ENCODE measurements around the gene ABCC4.

ABCC4 gene

GRCh38 chr13:95039415-95039814 is 261.8 kb downstream of the ABCC4 start:
- H3K4me1 ChIP-seq (ENCODE audit: insufficient read depth, low read length), result 0 out of 2 replicates have a peak, but pooled peaks cover 3% of the 10 kb centered on the region
- no peak overlapping the region for H3K27ac ChIP-seq (ENCODE audit: low read length)
- no peaks in the 10 kb centered on the region for H3K9me3 ChIP-seq (ENCODE audit: insufficient read depth, low read depth, low read length)
- no peaks in the 10 kb centered on the region for H3K36me3 ChIP-seq (ENCODE audit: insufficient read depth, low read depth, low read length)
- no peaks in the 10 kb centered on the region for H3K27me3 ChIP-seq (ENCODE audit: insufficient read depth, low read length)
- H3K4me3 ChIP-seq (ENCODE audit: low read length), result no peak overlapping the region
- no peak overlapping the region for H3K9ac ChIP-seq (ENCODE audit: low read depth, low read length)

- 0 out of 2 replicates have a peak, but pooled peaks cover 3% of the 10 kb centered on the region for H3K4me1 ChIP-seq (ENCODE audit: insufficient read depth, low read length)
- H3K9ac ChIP-seq (ENCODE audit: low read depth, low read length), result no peak overlapping the region
- H3K27me3 ChIP-seq (ENCODE audit: insufficient read depth, low read length), result no peaks in the 10 kb centered on the region
- H3K27ac ChIP-seq (ENCODE audit: low read length), result no peak overlapping the region
- no peak overlapping the region for H3K4me3 ChIP-seq (ENCODE audit: low read length)
- no peaks in the 10 kb centered on the region for H3K36me3 ChIP-seq (ENCODE audit: insufficient read depth, low read depth, low read length)
- H3K9me3 ChIP-seq (ENCODE audit: insufficient read depth, low read depth, low read length), result no peaks in the 10 kb centered on the region
Observed at GRCh38 chr13:95038949-95039348, 262.3 kb downstream of the ABCC4 start.

GRCh38 chr13:95035311-95036109 is 265.7 kb downstream of the ABCC4 start:
- no peak overlapping the region for H3K9ac ChIP-seq (ENCODE audit: low read depth, low read length)
- H3K9me3 ChIP-seq (ENCODE audit: insufficient read depth, low read depth, low read length), result no peaks in the 10 kb centered on the region
- H3K27ac ChIP-seq (ENCODE audit: low read length), result no peak overlapping the region

GRCh38 chr13:95033890-95034289 is 267.4 kb downstream of the ABCC4 start:
- no peak overlapping the region for H3K27ac ChIP-seq (ENCODE audit: low read length)
- H3K4me1 ChIP-seq (ENCODE audit: insufficient read depth, low read length), result 0 out of 2 replicates have a peak, but pooled peaks cover 3% of the 10 kb centered on the region
- no peaks in the 10 kb centered on the region for H3K27me3 ChIP-seq (ENCODE audit: insufficient read depth, low read length)
- H3K36me3 ChIP-seq (ENCODE audit: insufficient read depth, low read depth, low read length), result no peaks in the 10 kb centered on the region
- no peak overlapping the region for H3K4me3 ChIP-seq (ENCODE audit: low read length)
- H3K9me3 ChIP-seq (ENCODE audit: insufficient read depth, low read depth, low read length), result no peaks in the 10 kb centered on the region
- no peak overlapping the region for H3K9ac ChIP-seq (ENCODE audit: low read depth, low read length)

More at GRCh38 chr13:95035311-95036109, 265.7 kb downstream of the ABCC4 start:
- H3K4me1 ChIP-seq (ENCODE audit: insufficient read depth, low read length), result 0 out of 2 replicates have a peak, but pooled peaks cover 3% of the 10 kb centered on the region
- H3K4me3 ChIP-seq (ENCODE audit: low read length), result no peak overlapping the region
- H3K27me3 ChIP-seq (ENCODE audit: insufficient read depth, low read length), result no peaks in the 10 kb centered on the region
- no peaks in the 10 kb centered on the region for H3K36me3 ChIP-seq (ENCODE audit: insufficient read depth, low read depth, low read length)

- H3K9ac ChIP-seq (ENCODE audit: low read depth, low read length), result no peak overlapping the region
- H3K36me3 ChIP-seq (ENCODE audit: insufficient read depth, low read depth, low read length), result no peaks in the 10 kb centered on the region
- no peaks in the 10 kb centered on the region for H3K9me3 ChIP-seq (ENCODE audit: insufficient read depth, low read depth, low read length)
- H3K27me3 ChIP-seq (ENCODE audit: insufficient read depth, low read length), result no peaks in the 10 kb centered on the region
- H3K4me3 ChIP-seq (ENCODE audit: low read length), result no peak overlapping the region
- H3K27ac ChIP-seq (ENCODE audit: low read length), result no peak overlapping the region
- 0 out of 2 replicates have a peak, but pooled peaks cover 3% of the 10 kb centered on the region for H3K4me1 ChIP-seq (ENCODE audit: insufficient read depth, low read length)
Observed at GRCh38 chr13:95032121-95032520, 269.1 kb downstream of the ABCC4 start.

- Histone ChIP-seq H3K36me3 (ENCODE audit: insufficient read depth, low read depth, low read length) (no peaks in the 10 kb centered on the region), H3K9me3 (ENCODE audit: insufficient read depth, low read depth, low read length) (no peaks in the 10 kb centered on the region), H3K27ac (ENCODE audit: low read length) (no peak overlapping the region), H3K4me1 (ENCODE audit: insufficient read depth, low read length) (0 out of 2 replicates have a peak, but pooled peaks cover 3% of the 10 kb centered on the region), H3K4me3 (ENCODE audit: low read length) (no peak overlapping the region), H3K27me3 (ENCODE audit: insufficient read depth, low read length) (no peaks in the 10 kb centered on the region), H3K9ac (ENCODE audit: low read depth, low read length) (no peak overlapping the region)
Observed at GRCh38 chr13:95030821-95031343, 270.4 kb downstream of the ABCC4 start.

GRCh38 chr13:95027638-95028037 is 273.6 kb downstream of the ABCC4 start:
- no peak overlapping the region for H3K9ac ChIP-seq (ENCODE audit: low read depth, low read length)
- H3K36me3 ChIP-seq (ENCODE audit: insufficient read depth, low read depth, low read length), result no peaks in the 10 kb centered on the region
- no peak overlapping the region for H3K27ac ChIP-seq (ENCODE audit: low read length)
- no peaks in the 10 kb centered on the region for H3K9me3 ChIP-seq (ENCODE audit: insufficient read depth, low read depth, low read length)
- H3K4me3 ChIP-seq (ENCODE audit: low read length), result no peak overlapping the region
- H3K4me1 ChIP-seq (ENCODE audit: insufficient read depth, low read length), result no peaks in the 10 kb centered on the region
- no peaks in the 10 kb centered on the region for H3K27me3 ChIP-seq (ENCODE audit: insufficient read depth, low read length)

- Histone ChIP-seq H3K4me3 (ENCODE audit: low read length) (no peak overlapping the region), H3K27me3 (ENCODE audit: insufficient read depth, low read length) (no peaks in the 10 kb centered on the region), H3K36me3 (ENCODE audit: insufficient read depth, low read depth, low read length) (no peaks in the 10 kb centered on the region), H3K27ac (ENCODE audit: low read length) (no peak overlapping the region), H3K9ac (ENCODE audit: low read depth, low read length) (no peak overlapping the region), H3K4me1 (ENCODE audit: insufficient read depth, low read length) (no peaks in the 10 kb centered on the region), H3K9me3 (ENCODE audit: insufficient read depth, low read depth, low read length) (no peaks in the 10 kb centered on the region)
Observed at GRCh38 chr13:95025116-95025515, 276.1 kb downstream of the ABCC4 start.

- Histone ChIP-seq H3K36me3 (ENCODE audit: insufficient read depth, low read depth, low read length) (no peaks in the 10 kb centered on the region), H3K9ac (ENCODE audit: low read depth, low read length) (no peak overlapping the region), H3K27ac (ENCODE audit: low read length) (no peak overlapping the region), H3K9me3 (ENCODE audit: insufficient read depth, low read depth, low read length) (no peaks in the 10 kb centered on the region), H3K27me3 (ENCODE audit: insufficient read depth, low read length) (no peaks in the 10 kb centered on the region), H3K4me3 (ENCODE audit: low read length) (no peak overlapping the region), H3K4me1 (ENCODE audit: insufficient read depth, low read length) (no peaks in the 10 kb centered on the region)
Observed at GRCh38 chr13:95023405-95023804, 277.8 kb downstream of the ABCC4 start.

GRCh38 chr13:95020298-95020987 is 280.8 kb downstream of the ABCC4 start:
- H3K9me3 ChIP-seq (ENCODE audit: insufficient read depth, low read depth, low read length), result no peaks in the 10 kb centered on the region
- no peaks in the 10 kb centered on the region for H3K4me1 ChIP-seq (ENCODE audit: insufficient read depth, low read length)
- no peaks in the 10 kb centered on the region for H3K36me3 ChIP-seq (ENCODE audit: insufficient read depth, low read depth, low read length)
- no peaks in the 10 kb centered on the region for H3K27me3 ChIP-seq (ENCODE audit: insufficient read depth, low read length)
- no peak overlapping the region for H3K9ac ChIP-seq (ENCODE audit: low read depth, low read length)
- no peak overlapping the region for H3K27ac ChIP-seq (ENCODE audit: low read length)
- H3K4me3 ChIP-seq (ENCODE audit: low read length), result no peak overlapping the region

- Histone ChIP-seq H3K27ac (ENCODE audit: low read length) (no peak overlapping the region), H3K36me3 (ENCODE audit: insufficient read depth, low read depth, low read length) (no peaks in the 10 kb centered on the region)
Observed at GRCh38 chr13:95019886-95020285, 281.4 kb downstream of the ABCC4 start.

More at GRCh38 chr13:95019886-95020285, 281.4 kb downstream of the ABCC4 start:
- Histone ChIP-seq H3K27me3 (ENCODE audit: insufficient read depth, low read length) (no peaks in the 10 kb centered on the region), H3K9me3 (ENCODE audit: insufficient read depth, low read depth, low read length) (no peaks in the 10 kb centered on the region), H3K9ac (ENCODE audit: low read depth, low read length) (no peak overlapping the region), H3K4me1 (ENCODE audit: insufficient read depth, low read length) (no peaks in the 10 kb centered on the region), H3K4me3 (ENCODE audit: low read length) (no peak overlapping the region)

All from iPS-20b (cell line).